ENCODE measurements around the gene ICOSLG. TPM values are rescaled to one million over a fixed set of nuclear protein-coding genes. Genes with fewer than 3 reads are reported as not detected.
"Not testable (repeated sequence)": the region's sequence is repeated elsewhere in the genome, so short reads cannot be mapped to it uniquely, and the experiment has no call there.

ICOSLG gene
- total RNA-seq, 5 donors from 2014 or later (not counting 1 experiment from before 2014, with no cell fraction given) = 7.9 to 16.7 (median 10.1) TPM

DNA sequence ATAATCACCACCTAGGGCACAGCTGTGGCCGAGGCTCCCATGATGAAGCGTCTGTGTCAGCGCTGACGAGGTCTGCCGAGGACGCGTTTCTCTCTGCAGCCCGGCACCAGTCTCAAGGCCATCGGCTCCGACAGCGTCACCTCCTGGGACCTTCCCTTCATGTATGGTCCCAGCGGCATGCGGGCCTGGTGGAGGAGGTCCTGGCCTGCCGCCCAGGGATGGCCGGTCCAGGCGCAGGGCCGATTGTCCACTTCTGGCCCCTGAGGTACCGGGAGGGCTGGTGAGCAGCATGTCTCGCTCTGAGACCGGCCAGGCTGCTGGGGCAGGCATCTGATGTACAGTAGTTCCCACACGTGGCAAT is 43.6 kb downstream of the ICOSLG start:
- H3K4me3 Mint-ChIP-seq; H3K9me3 ChIP-seq; POLR2A ChIA-PET; DNase-seq; H3K4me3 ChIP-seq (ENCODE audit: control insufficient read depth in 1 of 2, extremely low read depth in 1 of 2, low read length in 1 of 2); H3K36me3 Mint-ChIP-seq; CTCF ChIA-PET; H3K4me1 ChIP-seq (ENCODE audit: control insufficient read depth in 1 of 2, extremely low read depth in 1 of 2, insufficient read depth in 2 of 2, low read length in 2 of 2); H3K36me3 ChIP-seq (ENCODE audit: control insufficient read depth in 2 of 2, extremely low read depth in 1 of 2, insufficient read depth in 1 of 2, low read length in 1 of 2); H3K4me1 Mint-ChIP-seq; H3K9me3 Mint-ChIP-seq; H3K27ac Mint-ChIP-seq; H3K27me3 ChIP-seq (replicated peaks in 1 of 2; ENCODE audit: control insufficient read depth in 2 of 2, extremely low read depth in 1 of 2, insufficient read depth in 2 of 2, low read length in 1 of 2); H3K27ac ChIP-seq (ENCODE audit: low read length); ATAC-seq (replicated peaks in 1 of 4); H3K27me3 Mint-ChIP-seq: not testable (repeated sequence)
- no CpG with 5 or more reads among the region's 21 CpGs for WGBS (ENCODE audit: insufficient coverage)

DNA sequence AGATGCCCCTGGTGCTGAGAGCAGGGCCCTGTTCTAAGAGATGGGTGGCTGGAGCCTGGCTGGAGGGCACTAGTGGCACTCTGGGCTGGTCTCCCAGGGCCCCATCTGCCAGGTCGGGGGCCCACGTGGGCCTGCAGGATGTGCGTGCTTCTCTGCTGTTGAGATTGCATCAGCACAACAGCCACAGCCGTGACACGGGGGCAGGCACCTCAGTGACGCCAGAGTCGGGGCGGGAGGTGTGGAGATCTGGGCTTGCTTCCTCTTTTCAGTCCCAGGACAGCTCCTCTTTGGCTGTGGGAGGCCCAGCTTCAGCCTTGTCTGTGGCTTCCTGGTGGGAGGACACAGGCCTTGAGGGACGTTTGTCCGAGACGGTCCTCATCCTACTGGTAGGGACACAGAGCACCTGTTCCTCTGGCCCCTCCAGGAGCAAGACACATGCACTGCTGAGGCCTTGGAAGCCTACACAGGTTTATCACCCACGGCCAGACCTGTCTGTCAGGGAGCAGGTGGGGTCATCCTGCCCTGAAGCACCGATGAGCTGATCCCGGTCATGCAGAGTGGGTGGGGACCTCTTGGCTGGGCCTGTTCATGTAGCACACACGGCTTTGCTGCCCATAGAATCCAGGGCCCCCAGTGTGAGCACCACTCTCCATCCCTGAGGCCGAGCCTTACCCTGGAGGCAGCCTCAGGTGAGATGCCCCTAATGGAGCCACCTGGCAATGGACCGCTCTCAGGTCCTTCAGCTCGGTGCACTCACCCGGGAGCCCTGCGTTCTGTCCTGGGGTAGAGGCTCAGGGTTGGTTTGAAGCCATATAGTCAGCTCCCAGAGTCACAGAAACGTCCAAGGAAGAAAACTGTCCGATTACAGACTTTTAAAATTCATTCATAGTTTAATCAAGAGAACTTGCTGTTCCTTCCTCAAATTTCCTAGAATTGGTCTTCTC is 44.3 kb downstream of the ICOSLG start:
- WGBS (ENCODE audit: insufficient coverage) = no CpG with 5 or more reads among the region's 22 CpGs
- H3K4me1 Mint-ChIP-seq; H3K27ac ChIP-seq (ENCODE audit: low read length); H3K9me3 ChIP-seq; H3K4me1 ChIP-seq (ENCODE audit: control insufficient read depth in 1 of 2, extremely low read depth in 1 of 2, insufficient read depth in 2 of 2, low read length in 2 of 2); H3K4me3 Mint-ChIP-seq; H3K27me3 ChIP-seq (replicated peaks in 1 of 2; ENCODE audit: control insufficient read depth in 2 of 2, extremely low read depth in 1 of 2, insufficient read depth in 2 of 2, low read length in 1 of 2); H3K36me3 Mint-ChIP-seq; POLR2A ChIA-PET; H3K27ac Mint-ChIP-seq; CTCF ChIA-PET; H3K27me3 Mint-ChIP-seq; H3K4me3 ChIP-seq (ENCODE audit: control insufficient read depth in 1 of 2, extremely low read depth in 1 of 2, low read length in 1 of 2); H3K9me3 Mint-ChIP-seq; H3K36me3 ChIP-seq (ENCODE audit: control insufficient read depth in 2 of 2, extremely low read depth in 1 of 2, insufficient read depth in 1 of 2, low read length in 1 of 2): not testable (repeated sequence)
- peak; percentile 55 to 96 (median 92) for ATAC-seq (replicated peaks in 1 of 4)
- DNase-seq = peak in 19 of 35 experiments; percentile 0 to 90 (median 71)

DNA sequence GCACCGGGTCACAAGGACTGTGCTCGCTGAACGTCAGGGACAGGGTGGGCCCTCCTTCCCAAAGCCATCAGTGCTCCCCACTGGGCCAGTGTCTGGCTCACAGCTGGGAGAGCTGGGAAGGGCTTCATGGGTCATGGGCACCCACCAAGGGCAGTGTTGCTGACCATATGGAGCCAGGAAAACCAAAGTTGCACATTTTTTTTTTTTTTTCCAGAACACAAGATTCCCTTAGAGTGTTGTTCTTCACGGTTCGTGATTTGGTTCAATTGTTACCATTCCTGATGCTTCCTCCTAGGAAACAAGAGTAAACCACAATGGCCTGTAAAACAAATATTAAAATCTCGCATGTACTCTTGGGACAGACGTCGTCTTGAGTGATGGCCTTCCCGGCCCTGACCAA is 45.9 kb downstream of the ICOSLG start:
- H3K4me1 ChIP-seq (ENCODE audit: control insufficient read depth in 1 of 2, extremely low read depth in 1 of 2, insufficient read depth in 2 of 2, low read length in 2 of 2); H3K9me3 ChIP-seq; H3K9me3 Mint-ChIP-seq; H3K4me3 ChIP-seq (ENCODE audit: control insufficient read depth in 1 of 2, extremely low read depth in 1 of 2, low read length in 1 of 2); ATAC-seq (replicated peaks in 1 of 4); H3K27me3 Mint-ChIP-seq; DNase-seq; POLR2A ChIA-PET; CTCF ChIA-PET; H3K27me3 ChIP-seq (replicated peaks in 1 of 2; ENCODE audit: control insufficient read depth in 2 of 2, extremely low read depth in 1 of 2, insufficient read depth in 2 of 2, low read length in 1 of 2); H3K27ac ChIP-seq (ENCODE audit: low read length); H3K36me3 Mint-ChIP-seq; H3K4me1 Mint-ChIP-seq; H3K27ac Mint-ChIP-seq; H3K36me3 ChIP-seq (ENCODE audit: control insufficient read depth in 2 of 2, extremely low read depth in 1 of 2, insufficient read depth in 1 of 2, low read length in 1 of 2); H3K4me3 Mint-ChIP-seq: not testable (repeated sequence)
- no CpG with 5 or more reads among the region's 9 CpGs for WGBS (ENCODE audit: insufficient coverage)

DNA sequence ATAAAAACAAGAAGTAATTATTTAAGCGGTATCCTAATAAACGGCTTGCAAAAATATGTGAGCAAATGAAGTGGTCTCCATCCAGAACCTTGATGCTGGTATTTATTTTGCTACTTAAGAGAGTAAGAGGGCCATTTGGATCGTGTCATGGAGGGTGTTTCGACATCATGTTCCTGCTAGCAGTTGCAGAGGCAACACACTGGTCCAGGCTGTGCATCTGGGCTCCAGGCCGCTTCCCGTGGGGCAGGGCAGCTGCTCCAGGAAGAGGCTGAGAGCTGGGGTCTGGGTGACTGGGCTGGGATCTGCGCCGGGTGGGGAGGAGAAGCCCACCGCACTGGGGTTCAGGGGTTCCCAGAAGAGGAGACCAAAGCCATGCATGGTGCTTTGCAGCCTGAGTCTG is 46.3 kb downstream of the ICOSLG start:
- DNase-seq; CTCF ChIA-PET; POLR2A ChIA-PET; H3K27ac Mint-ChIP-seq; H3K36me3 Mint-ChIP-seq; ATAC-seq (replicated peaks in 1 of 4); H3K27me3 ChIP-seq (replicated peaks in 1 of 2; ENCODE audit: control insufficient read depth in 2 of 2, extremely low read depth in 1 of 2, insufficient read depth in 2 of 2, low read length in 1 of 2); H3K4me3 ChIP-seq (ENCODE audit: control insufficient read depth in 1 of 2, extremely low read depth in 1 of 2, low read length in 1 of 2); H3K4me1 ChIP-seq (ENCODE audit: control insufficient read depth in 1 of 2, extremely low read depth in 1 of 2, insufficient read depth in 2 of 2, low read length in 2 of 2); H3K27me3 Mint-ChIP-seq; H3K4me3 Mint-ChIP-seq; H3K36me3 ChIP-seq (ENCODE audit: control insufficient read depth in 2 of 2, extremely low read depth in 1 of 2, insufficient read depth in 1 of 2, low read length in 1 of 2); H3K9me3 ChIP-seq; H3K9me3 Mint-ChIP-seq; H3K27ac ChIP-seq (ENCODE audit: low read length); H3K4me1 Mint-ChIP-seq: not testable (repeated sequence)
- WGBS (ENCODE audit: insufficient coverage) = no CpG with 5 or more reads among the region's 9 CpGs

DNA sequence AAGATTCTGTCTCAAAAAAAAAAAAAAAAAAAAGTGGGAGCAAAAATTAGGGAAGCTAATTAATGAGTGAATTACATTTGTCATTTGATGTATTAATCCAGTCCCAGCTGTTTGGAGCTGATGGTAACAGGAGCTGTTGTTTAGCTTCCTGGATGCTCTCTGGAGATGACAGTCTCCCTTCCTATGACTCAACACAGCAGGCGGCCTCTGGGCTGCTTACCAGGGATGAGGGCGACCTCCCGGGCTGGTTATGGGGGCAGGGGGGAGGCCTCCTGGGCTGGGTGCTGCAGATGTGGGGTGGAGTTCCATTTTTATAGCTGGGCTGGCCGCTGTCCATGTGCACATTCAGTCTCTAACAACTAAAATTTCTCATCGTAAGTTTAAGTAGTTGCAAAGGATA is 47.6 kb downstream of the ICOSLG start:
- no CpG with 5 or more reads among the region's 5 CpGs for WGBS (ENCODE audit: insufficient coverage)
- H3K4me1 ChIP-seq (ENCODE audit: control insufficient read depth in 1 of 2, extremely low read depth in 1 of 2, insufficient read depth in 2 of 2, low read length in 2 of 2) = not testable (repeated sequence)

DNA sequence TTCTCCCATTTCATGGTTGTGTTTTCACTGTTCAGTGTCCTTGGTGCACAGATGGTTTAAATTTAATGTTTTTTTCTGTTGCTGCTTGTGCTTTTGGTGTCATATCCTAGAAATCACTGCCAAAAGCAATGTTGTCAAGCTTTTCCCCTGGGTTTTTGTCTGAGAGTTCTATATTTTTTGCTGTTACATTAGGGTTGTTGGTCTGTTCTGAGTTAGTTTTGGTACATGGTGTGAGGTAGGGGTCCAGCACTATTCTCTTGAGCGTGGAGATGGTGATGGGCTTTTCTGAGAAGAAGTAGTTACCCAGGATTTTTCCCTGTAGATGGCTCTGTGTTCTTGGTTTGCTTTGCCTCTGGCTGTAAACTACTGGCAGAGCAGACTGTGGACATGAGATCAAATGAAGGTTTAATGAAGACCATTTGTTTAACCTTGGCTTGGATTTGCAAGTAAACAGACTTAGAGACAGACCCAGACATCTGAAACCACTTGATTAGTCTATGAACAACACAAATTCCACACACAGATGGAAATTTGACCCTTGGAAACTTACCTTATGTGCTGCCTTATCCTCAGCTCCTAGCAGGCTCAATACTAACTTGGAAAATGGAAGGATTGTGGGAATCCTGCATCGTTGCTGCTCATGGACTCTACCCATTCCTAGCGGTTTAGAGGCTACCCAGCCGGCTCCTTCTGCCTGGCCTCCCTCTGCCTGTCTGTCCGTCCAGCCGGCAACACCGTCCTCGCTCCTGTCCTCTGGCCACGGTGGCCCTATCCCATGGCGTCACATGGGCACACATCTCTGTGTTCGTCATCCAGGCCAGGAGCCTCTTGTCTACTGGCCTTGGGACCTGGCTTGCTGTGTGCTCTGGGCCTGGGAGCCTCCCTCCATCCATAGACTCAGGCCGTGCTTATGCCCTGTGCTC is 50.1 kb downstream of the ICOSLG start:
- H3K36me3 ChIP-seq (ENCODE audit: control insufficient read depth in 2 of 2, extremely low read depth in 1 of 2, insufficient read depth in 1 of 2, low read length in 1 of 2); H3K27me3 ChIP-seq (replicated peaks in 1 of 2; ENCODE audit: control insufficient read depth in 2 of 2, extremely low read depth in 1 of 2, insufficient read depth in 2 of 2, low read length in 1 of 2); ATAC-seq (replicated peaks in 1 of 4); H3K9me3 Mint-ChIP-seq; H3K4me1 Mint-ChIP-seq; DNase-seq; H3K27ac Mint-ChIP-seq; H3K27ac ChIP-seq (ENCODE audit: low read length); CTCF ChIA-PET; H3K4me1 ChIP-seq (ENCODE audit: control insufficient read depth in 1 of 2, extremely low read depth in 1 of 2, insufficient read depth in 2 of 2, low read length in 2 of 2); H3K36me3 Mint-ChIP-seq; H3K4me3 ChIP-seq (ENCODE audit: control insufficient read depth in 1 of 2, extremely low read depth in 1 of 2, low read length in 1 of 2); POLR2A ChIA-PET; H3K9me3 ChIP-seq; H3K27me3 Mint-ChIP-seq; H3K4me3 Mint-ChIP-seq: not testable (repeated sequence)
- no CpG with 5 or more reads among the region's 12 CpGs for WGBS (ENCODE audit: insufficient coverage)

More for the DNA sequence above, 47.6 kb downstream of the ICOSLG start:
- CTCF ChIA-PET; H3K4me3 ChIP-seq (ENCODE audit: control insufficient read depth in 1 of 2, extremely low read depth in 1 of 2, low read length in 1 of 2); H3K27ac Mint-ChIP-seq; DNase-seq; H3K9me3 ChIP-seq; H3K9me3 Mint-ChIP-seq; POLR2A ChIA-PET; H3K36me3 Mint-ChIP-seq; H3K4me1 Mint-ChIP-seq; H3K27ac ChIP-seq (ENCODE audit: low read length); H3K27me3 ChIP-seq (replicated peaks in 1 of 2; ENCODE audit: control insufficient read depth in 2 of 2, extremely low read depth in 1 of 2, insufficient read depth in 2 of 2, low read length in 1 of 2); ATAC-seq (replicated peaks in 1 of 4); H3K27me3 Mint-ChIP-seq; H3K4me3 Mint-ChIP-seq; H3K36me3 ChIP-seq (ENCODE audit: control insufficient read depth in 2 of 2, extremely low read depth in 1 of 2, insufficient read depth in 1 of 2, low read length in 1 of 2): not testable (repeated sequence)
